Embryonic facial prominence (tissue), 1 donor: ENCODE data around the gene SEC61A1.

Experiments
- DNase-seq: peaks from one replicate; pipeline ENCODE4 v3.0.0-alpha.2; 2016; ENCODE audit errors: extremely low spot score

Gene SEC61A1

GRCh38 chr3:128112357-128112968, 60.2 kb downstream of the SEC61A1 start:
- no peak for DNase-seq

- no peak for DNase-seq
Measured at GRCh38 chr3:128113817-128114794, 61.9 kb downstream of the SEC61A1 start.
